Smooth muscle cell of the brain vasculature (primary cell): ENCODE data around the gene FLACC1.
"Not testable (repeated sequence)": the region's sequence is repeated elsewhere in the genome, so short reads cannot be mapped to it uniquely, and the experiment has no call there.

Source experiments
- DNase-seq: peaks from one replicate; pipeline ENCODE4 v3.0.0-alpha.2; 2012; ENCODE audit warnings: low read depth, low spot score

The FLACC1 gene, protein sequence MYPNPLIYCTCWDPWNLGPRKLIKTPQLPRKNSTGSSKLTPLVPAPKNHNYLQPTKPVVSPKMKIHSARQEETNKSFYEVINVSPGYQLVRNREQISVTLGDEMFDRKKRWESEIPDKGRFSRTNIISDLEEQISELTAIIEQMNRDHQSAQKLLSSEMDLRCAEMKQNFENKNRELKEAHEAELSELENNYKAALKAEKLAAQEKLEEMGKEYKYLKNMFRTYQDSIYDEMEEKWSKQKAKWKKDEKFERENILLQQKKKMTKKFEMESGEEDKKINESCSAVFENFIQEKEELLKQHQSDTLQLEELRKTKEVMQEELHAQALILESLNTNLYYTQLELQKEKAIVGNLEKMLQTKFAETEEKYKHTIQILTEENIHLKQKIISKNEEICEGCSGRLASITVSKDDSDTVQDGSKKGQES

GRCh38 chr2:201357221-201357620, at the start of gene FLACC1:
Gene FLACC1, minus strand, starts transcription at chr2:201357345. Its CDS starts 5,941 bp downstream, at chr2:201351404.
- peak; percentile 49 for DNase-seq

DNA sequence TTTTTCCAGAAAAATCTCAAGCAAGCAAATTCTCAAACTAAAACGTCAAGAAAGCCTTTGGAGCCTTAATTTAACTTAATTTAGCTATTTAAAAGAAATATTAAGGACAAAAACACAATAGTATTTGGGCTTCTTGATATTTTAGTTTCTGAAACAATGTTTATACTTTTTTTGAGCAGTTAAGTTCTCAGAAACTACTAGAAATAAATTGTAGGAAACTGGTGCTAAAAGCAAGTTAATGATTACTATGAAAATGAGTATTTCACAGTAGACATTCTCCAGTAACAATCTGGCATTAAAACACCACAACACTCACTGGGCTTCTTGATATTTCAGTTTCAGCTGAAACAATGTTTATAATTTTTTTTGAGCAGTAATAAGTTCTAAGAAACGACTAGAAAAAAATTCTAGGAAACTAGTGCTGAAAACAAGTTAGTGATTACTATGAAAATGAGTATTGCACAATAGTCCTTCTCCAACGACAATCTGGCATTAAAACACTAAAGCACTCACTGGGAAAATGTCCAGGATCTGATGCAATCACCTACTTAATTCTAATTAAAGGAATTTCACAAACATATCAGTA, 49.0 kb upstream of the FLACC1 start:
- DNase-seq: no peak

DNA sequence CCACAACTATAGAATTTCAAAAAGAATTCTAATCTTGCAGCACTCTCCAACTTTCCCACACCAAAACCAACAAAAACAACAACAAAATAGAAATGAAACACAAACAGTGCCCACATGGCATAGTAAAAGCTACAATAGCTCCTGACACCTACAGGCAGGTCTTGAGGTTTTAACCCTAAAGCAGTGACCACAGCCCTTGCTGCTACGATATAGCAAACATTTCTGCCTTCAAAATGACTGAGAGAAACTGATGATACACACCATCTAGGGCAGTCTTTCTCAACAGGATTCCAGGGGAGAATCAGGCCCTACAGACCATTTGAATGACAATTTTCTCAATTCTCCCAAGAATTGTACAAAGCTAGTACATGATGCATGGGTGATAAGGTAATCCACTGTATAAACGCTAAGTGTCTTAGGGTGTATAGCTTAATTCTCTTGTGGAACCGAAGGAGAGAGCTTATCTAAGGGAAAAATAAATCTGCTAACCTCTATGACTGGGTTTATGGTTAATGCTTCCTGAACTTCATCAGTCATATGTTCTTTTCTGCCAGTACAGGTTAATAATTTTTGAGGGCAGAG, 47.6 kb upstream of the FLACC1 start:
- DNase-seq: no peak

GRCh38 chr2:201403880-201404279, 46.7 kb upstream of the FLACC1 start:
- DNase-seq: no peak

- DNase-seq: no peak
Measured at GRCh38 chr2:201402651-201403562, 45.8 kb upstream of the FLACC1 start.

DNA sequence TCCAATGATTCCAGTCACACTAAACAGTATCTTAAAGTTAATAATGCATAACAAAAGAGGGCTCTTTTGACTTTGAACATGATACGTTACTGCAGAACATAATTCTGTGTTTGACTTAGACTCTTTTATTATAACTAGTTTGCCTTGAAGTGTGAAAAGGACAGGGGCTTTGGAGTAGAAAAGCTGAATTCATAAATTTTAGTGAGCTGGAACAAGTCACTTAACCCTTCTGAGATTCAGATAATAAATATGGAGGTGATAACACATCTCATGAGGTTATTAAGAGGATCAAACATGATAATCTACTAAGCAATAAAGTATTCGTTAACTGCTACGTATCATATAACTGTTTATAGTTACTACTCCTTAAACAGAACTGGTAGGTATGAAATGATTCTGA, 44.7 kb upstream of the FLACC1 start:
- no peak for DNase-seq

GRCh38 chr2:201396595-201396994, 39.5 kb upstream of the FLACC1 start:
- DNase-seq: no peak

GRCh38 chr2:201383136-201383535, 26.0 kb upstream of the FLACC1 start:
- DNase-seq: no peak

- DNase-seq: no peak
Measured at GRCh38 chr2:201378496-201379397, 21.6 kb upstream of the FLACC1 start.

- DNase-seq: no peak
Measured at GRCh38 chr2:201377218-201377617, 20.1 kb upstream of the FLACC1 start.

GRCh38 chr2:201369775-201370174, 12.6 kb upstream of the FLACC1 start:
- DNase-seq: no peak

- not testable (repeated sequence) for DNase-seq
Measured at GRCh38 chr2:201369318-201369717, 12.2 kb upstream of the FLACC1 start.

- DNase-seq: no peak
Measured at GRCh38 chr2:201366146-201366545, 9.0 kb upstream of the FLACC1 start.

- DNase-seq: no peak
Measured at GRCh38 chr2:201363857-201364560, 6.9 kb upstream of the FLACC1 start.

GRCh38 chr2:201362396-201362795, 5.3 kb upstream of the FLACC1 start:
- DNase-seq: no peak

DNA sequence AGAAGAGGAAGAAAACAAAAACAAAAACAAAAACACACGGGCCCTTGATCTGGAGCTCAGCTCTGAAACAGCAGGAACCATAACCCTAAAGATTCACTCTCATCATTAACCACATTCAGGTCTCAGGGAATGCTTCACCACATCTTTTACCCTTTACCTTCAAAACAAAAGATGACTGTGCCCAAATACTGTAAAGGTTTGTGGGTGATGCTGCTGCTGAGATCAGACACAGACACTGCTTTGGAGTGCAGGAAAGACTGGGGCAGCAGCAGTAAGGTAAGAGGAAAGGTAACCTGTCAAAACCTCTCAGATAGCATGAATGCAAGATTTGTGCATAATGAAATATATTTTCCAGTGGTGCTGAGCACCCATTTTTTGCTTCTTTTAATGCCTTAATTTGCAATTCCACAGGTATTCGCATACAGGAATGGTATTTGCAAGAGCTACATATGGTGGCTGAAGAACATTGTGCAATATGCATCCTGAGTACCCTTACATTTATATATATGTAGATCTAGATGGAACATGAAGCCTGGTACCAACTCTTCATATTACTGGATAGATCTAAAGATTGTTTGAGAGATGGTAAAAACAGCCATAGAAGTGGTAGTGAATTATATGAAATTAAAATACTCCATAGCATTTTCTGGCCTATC, 4.1 kb upstream of the FLACC1 start:
- DNase-seq: no peak

DNA sequence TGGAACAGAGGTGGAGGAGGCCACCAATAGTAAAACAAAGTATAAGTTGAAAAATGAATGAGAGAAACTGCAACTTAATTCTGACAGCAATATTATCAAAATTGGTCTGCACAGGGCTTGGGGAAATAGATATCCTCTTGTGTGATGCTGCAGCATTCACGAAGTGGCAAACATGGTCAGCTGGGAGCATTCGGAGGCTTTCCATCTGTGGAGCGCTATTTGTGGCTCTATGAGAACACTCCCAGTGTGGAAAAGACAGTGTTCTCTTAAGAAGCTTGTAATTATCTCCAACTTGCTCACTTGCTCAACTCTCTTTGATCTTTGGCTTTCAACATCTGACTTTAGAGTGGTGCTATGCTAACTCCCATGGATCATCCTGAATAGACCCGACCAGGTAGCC, 3.1 kb upstream of the FLACC1 start:
- no peak for DNase-seq

DNA sequence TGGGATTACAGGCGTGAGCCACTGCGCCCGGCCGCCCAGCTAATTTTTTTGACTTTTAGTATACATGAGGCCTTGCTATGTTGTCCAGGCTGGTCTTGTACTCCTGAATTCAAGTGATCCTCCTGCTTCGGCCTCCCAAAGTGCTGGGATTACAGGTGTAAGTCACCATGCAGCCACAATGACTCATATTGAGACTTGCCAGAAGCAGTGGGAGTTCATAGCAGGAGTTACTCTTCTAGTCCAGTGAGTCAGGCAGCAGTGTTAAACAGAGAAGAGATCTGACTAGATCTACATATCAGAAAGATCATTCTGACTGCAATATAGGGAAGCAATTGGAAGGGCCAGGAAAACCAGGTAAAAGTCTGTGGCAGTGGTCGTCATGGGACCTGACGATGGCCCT, 1.5 kb upstream of the FLACC1 start:
- DNase-seq: no peak

- DNase-seq: no peak
Measured at GRCh38 chr2:201353116-201353515, 4.0 kb downstream of the FLACC1 start.

DNA sequence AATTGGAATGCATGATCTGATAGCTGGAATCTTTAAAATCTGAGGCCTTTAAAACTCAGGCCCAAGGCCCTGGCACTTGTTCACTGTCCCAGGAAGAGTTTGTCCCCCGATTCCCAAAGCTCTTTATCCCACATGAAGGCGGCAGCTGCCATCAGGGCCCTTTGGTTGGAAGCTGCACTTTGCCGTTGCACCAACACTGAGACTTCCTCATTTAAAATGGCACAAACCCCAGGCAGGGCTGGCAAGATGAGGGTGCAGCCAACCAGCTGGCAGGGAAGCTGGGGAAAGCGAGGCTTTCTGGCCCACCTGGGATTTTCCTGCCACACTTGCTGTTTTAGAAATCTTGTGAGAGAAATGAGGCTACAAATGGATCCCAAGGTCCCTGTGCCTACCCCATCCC, 6.3 kb downstream of the FLACC1 start:
- DNase-seq: no peak
